ENCODE measurements around the gene ITGA11. TPM values are rescaled to one million over a fixed set of nuclear protein-coding genes. Genes with fewer than 3 reads are reported as not detected.

Gene ITGA11
- total and polyA plus RNA-seq, 9 donors, result 1.2 to 34.5 (median 4.4) TPM

- Histone ChIP-seq H3K4me3 (peak within 1 kb of the TSS; percentile 54), H3K36me3 (no peaks in the 10 kb centered on the region), H3K27ac (peak within 1 kb of the TSS; percentile 82 to 99), H3K27me3 (no peaks in the 10 kb centered on the region), H3K9me3 (no peaks in the 10 kb centered on the region), H3K4me1 (ENCODE audit: insufficient read depth) (peaks cover 13% of the 10 kb centered on the region)
- TF ChIP-seq CTCF (IDR thresholded peaks at IDR 0.05) (peak in 2 of 3 donors; percentile 15 to 43), EP300 (IDR thresholded peaks at IDR 0.05) (peak; percentile 27), POLR2A (IDR thresholded peaks at IDR 0.05) (peak; percentile 63)
- peak; percentile 89 to 93 (median 91) for DNase-seq
- intact Hi-C loops (cut with DNase I), result no loop called here
- 0 to 1% (median 1%) methylated on average over 48 to 85 of the region's 85 CpGs for WGBS, 3 donors
Observed at GRCh38 chr15:68277603-68278344, 154.2 kb downstream of the ITGA11 start, which contains the start of gene FEM1B. Gene FEM1B, plus strand, starts transcription at chr15:68277745. Its CDS starts 673 bp downstream, at chr15:68278418.

GRCh38 chr15:68277131-68277602 lies 154.8 kb downstream of the ITGA11 start:
- peak in 1 of 3 donors; percentile 28 for TF ChIP-seq CTCF (IDR thresholded peaks at IDR 0.05)
- no peak for TF ChIP-seq EP300 (IDR thresholded peaks at IDR 0.05)
- TF ChIP-seq POLR2A (IDR thresholded peaks at IDR 0.05), result peak; percentile 60
- intact Hi-C loops (cut with DNase I), result no loop called here
- no peaks in the 10 kb centered on the region for H3K27me3 ChIP-seq
- no peaks in the 10 kb centered on the region for H3K9me3 ChIP-seq
- peak overlapping the region; percentile 54 for H3K4me3 ChIP-seq
- peaks cover 14% of the 10 kb centered on the region for H3K4me1 ChIP-seq (ENCODE audit: insufficient read depth)
- H3K27ac ChIP-seq, result peak overlapping the region; percentile 82 to 99
- no peak for DNase-seq
- H3K36me3 ChIP-seq, result no peaks in the 10 kb centered on the region
- 0 to 1% (median 0%) methylated on average over 22 to 25 of the region's 25 CpGs for WGBS, 3 donors

GRCh38 chr15:68276668-68277067 lies 155.3 kb downstream of the ITGA11 start:
- intact Hi-C loops (cut with DNase I), result no loop called here
- Histone ChIP-seq H3K4me1 (ENCODE audit: insufficient read depth) (peaks cover 11% of the 10 kb centered on the region), H3K27ac (peak overlapping the region; percentile 82 to 99), H3K36me3 (no peaks in the 10 kb centered on the region), H3K4me3 (peak overlapping the region; percentile 54), H3K9me3 (no peaks in the 10 kb centered on the region), H3K27me3 (no peaks in the 10 kb centered on the region)
- no peak for DNase-seq
- WGBS, 3 donors, result 15 to 28% (median 25%) methylated on average over 3 of the region's 3 CpGs
- TF ChIP-seq POLR2A (IDR thresholded peaks at IDR 0.05) (no peak), EP300 (IDR thresholded peaks at IDR 0.05) (no peak), CTCF (IDR thresholded peaks at IDR 0.05) (no peak)

GRCh38 chr15:68275165-68275746 lies 156.7 kb downstream of the ITGA11 start:
- no peak for DNase-seq
- intact Hi-C loops (cut with DNase I), result no loop called here
- TF ChIP-seq CTCF (IDR thresholded peaks at IDR 0.05) (no peak), EP300 (IDR thresholded peaks at IDR 0.05) (no peak), POLR2A (IDR thresholded peaks at IDR 0.05) (no peak)
- H3K27me3 ChIP-seq, result no peaks in the 10 kb centered on the region
- WGBS, 3 donors, result 64 to 77% (median 69%) methylated on average over 3 of the region's 3 CpGs
- no peaks in the 10 kb centered on the region for H3K36me3 ChIP-seq
- no peak overlapping the region for H3K4me3 ChIP-seq
- H3K4me1 ChIP-seq (ENCODE audit: insufficient read depth), result peaks cover 9% of the 10 kb centered on the region
- no peak overlapping the region for H3K27ac ChIP-seq
- no peaks in the 10 kb centered on the region for H3K9me3 ChIP-seq

Measured in ovary (tissue), 9 donors.